MM.1S (cell line): Measurements from ENCODE around the gene KCNAB3.

Experiments
- EZH2phosphoT487 ChIP-seq: fragments of 300-600 bp; sonication (generic); IDR thresholded peaks from 2 replicates; pipeline ENCODE4 v1.6.1; 2018; ENCODE audit warnings: antibody characterized with exemption, low read length
- TF ChIP-seq, protein P1 (sequence below): fragments of 300-600 bp; sonication (generic); IDR thresholded peaks from 2 replicates; pipeline ENCODE4 v1.5.1; 2016; ENCODE audit warnings: antibody characterized with exemption, low read length, mixed read lengths

GRCh38 chr17:7888184-7888920, 41.3 kb downstream of the KCNAB3 start, which contains the start of gene CHD3:
- TF ChIP-seq, protein P1, sequence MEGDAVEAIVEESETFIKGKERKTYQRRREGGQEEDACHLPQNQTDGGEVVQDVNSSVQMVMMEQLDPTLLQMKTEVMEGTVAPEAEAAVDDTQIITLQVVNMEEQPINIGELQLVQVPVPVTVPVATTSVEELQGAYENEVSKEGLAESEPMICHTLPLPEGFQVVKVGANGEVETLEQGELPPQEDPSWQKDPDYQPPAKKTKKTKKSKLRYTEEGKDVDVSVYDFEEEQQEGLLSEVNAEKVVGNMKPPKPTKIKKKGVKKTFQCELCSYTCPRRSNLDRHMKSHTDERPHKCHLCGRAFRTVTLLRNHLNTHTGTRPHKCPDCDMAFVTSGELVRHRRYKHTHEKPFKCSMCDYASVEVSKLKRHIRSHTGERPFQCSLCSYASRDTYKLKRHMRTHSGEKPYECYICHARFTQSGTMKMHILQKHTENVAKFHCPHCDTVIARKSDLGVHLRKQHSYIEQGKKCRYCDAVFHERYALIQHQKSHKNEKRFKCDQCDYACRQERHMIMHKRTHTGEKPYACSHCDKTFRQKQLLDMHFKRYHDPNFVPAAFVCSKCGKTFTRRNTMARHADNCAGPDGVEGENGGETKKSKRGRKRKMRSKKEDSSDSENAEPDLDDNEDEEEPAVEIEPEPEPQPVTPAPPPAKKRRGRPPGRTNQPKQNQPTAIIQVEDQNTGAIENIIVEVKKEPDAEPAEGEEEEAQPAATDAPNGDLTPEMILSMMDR: no peak
- no peak for TF ChIP-seq EZH2phosphoT487
